ENCODE results near the gene PTPRD. TPM values are rescaled to one million over a fixed set of nuclear protein-coding genes. Genes with fewer than 3 reads are reported as not detected.

The PTPRD gene
- total RNA-seq, 1 donor from 2014 or later, result 136 TPM

- no peaks in the 10 kb centered on the region for H3K9me3 ChIP-seq (ENCODE audit: low read depth)
- H3K27me3 ChIP-seq, result no peaks in the 10 kb centered on the region
- H3F3A ChIP-seq (ENCODE audit: low read depth), result no peaks in the 10 kb centered on the region
- Mint-ChIP-seq H3K9me3 (no peaks in the 10 kb centered on the region), H3K27me3 (ENCODE audit: insufficient read depth, low read depth) (peaks cover 2% of the 10 kb centered on the region), H3K36me3 (no peaks in the 10 kb centered on the region), H3K4me3 (no peak overlapping the region), H3K4me1 (peaks cover 4% of the 10 kb centered on the region), H3K27ac (no peak overlapping the region)
- no peaks in the 10 kb centered on the region for H3K36me3 ChIP-seq
- H3K27ac ChIP-seq, result no peak overlapping the region
- no peak for DNase-seq (ENCODE audit: low spot score)
- no peak overlapping the region for H3K4me3 ChIP-seq
- H3K4me1 ChIP-seq, result no peaks in the 10 kb centered on the region
- no peaks in the 10 kb centered on the region for H3K79me2 ChIP-seq (ENCODE audit: low read depth)
- H3K4me2 ChIP-seq, result no peak overlapping the region
- H4K20me1 ChIP-seq (ENCODE audit: low read depth), result no peaks in the 10 kb centered on the region
- no peak for TF ChIP-seq EZH2phosphoT487 (IDR thresholded peaks at IDR 0.05)
- TF ChIP-seq, protein P1, sequence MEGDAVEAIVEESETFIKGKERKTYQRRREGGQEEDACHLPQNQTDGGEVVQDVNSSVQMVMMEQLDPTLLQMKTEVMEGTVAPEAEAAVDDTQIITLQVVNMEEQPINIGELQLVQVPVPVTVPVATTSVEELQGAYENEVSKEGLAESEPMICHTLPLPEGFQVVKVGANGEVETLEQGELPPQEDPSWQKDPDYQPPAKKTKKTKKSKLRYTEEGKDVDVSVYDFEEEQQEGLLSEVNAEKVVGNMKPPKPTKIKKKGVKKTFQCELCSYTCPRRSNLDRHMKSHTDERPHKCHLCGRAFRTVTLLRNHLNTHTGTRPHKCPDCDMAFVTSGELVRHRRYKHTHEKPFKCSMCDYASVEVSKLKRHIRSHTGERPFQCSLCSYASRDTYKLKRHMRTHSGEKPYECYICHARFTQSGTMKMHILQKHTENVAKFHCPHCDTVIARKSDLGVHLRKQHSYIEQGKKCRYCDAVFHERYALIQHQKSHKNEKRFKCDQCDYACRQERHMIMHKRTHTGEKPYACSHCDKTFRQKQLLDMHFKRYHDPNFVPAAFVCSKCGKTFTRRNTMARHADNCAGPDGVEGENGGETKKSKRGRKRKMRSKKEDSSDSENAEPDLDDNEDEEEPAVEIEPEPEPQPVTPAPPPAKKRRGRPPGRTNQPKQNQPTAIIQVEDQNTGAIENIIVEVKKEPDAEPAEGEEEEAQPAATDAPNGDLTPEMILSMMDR (IDR thresholded peaks at IDR 0.05), result no peak
- TF ChIP-seq EZH2 (IDR thresholded peaks at IDR 0.05), result no peak
- H2AFZ ChIP-seq (replicated peaks), result no peak overlapping the region
- H3K9ac ChIP-seq, result no peak overlapping the region
Observed at GRCh38 chr9:8877753-8878494, 1734.9 kb downstream of the PTPRD start.

GRCh38 chr9:8876303-8876702 is 1736.5 kb downstream of the PTPRD start:
- no peak overlapping the region for H3K27ac Mint-ChIP-seq
- Histone ChIP-seq H3K9me3 (ENCODE audit: low read depth) (no peaks in the 10 kb centered on the region), H3K9ac (no peak overlapping the region), H3K27me3 (no peaks in the 10 kb centered on the region), H3K36me3 (no peaks in the 10 kb centered on the region), H3F3A (ENCODE audit: low read depth) (no peaks in the 10 kb centered on the region), H4K20me1 (ENCODE audit: low read depth) (no peaks in the 10 kb centered on the region), H3K4me1 (peaks cover 8% of the 10 kb centered on the region), H2AFZ (replicated peaks) (no peak overlapping the region), H3K79me2 (ENCODE audit: low read depth) (no peaks in the 10 kb centered on the region), H3K27ac (no peak overlapping the region), H3K4me2 (no peak overlapping the region), H3K4me3 (no peak overlapping the region)
- no peak for DNase-seq (ENCODE audit: low spot score)
- peaks cover 14% of the 10 kb centered on the region for H3K4me1 Mint-ChIP-seq
- TF ChIP-seq EZH2phosphoT487 (IDR thresholded peaks at IDR 0.05), result no peak
- TF ChIP-seq, protein P1 (IDR thresholded peaks at IDR 0.05), result no peak
- H3K27me3 Mint-ChIP-seq (ENCODE audit: insufficient read depth, low read depth), result peaks cover 2% of the 10 kb centered on the region
- no peak overlapping the region for H3K4me3 Mint-ChIP-seq
- H3K9me3 Mint-ChIP-seq, result no peaks in the 10 kb centered on the region
- H3K36me3 Mint-ChIP-seq, result no peaks in the 10 kb centered on the region

GRCh38 chr9:8874482-8874881 is 1738.3 kb downstream of the PTPRD start:
- H3F3A ChIP-seq (ENCODE audit: low read depth), result no peaks in the 10 kb centered on the region
- no peak overlapping the region for H3K4me2 ChIP-seq
- H2AFZ ChIP-seq (replicated peaks), result no peak overlapping the region
- no peaks in the 10 kb centered on the region for H3K79me2 ChIP-seq (ENCODE audit: low read depth)
- H3K27ac ChIP-seq, result no peak overlapping the region
- Mint-ChIP-seq H3K9me3 (no peaks in the 10 kb centered on the region), H3K36me3 (no peaks in the 10 kb centered on the region), H3K4me1 (peaks cover 26% of the 10 kb centered on the region), H3K27me3 (ENCODE audit: insufficient read depth, low read depth) (peaks cover 2% of the 10 kb centered on the region), H3K27ac (no peak overlapping the region), H3K4me3 (no peak overlapping the region)
- no peaks in the 10 kb centered on the region for H4K20me1 ChIP-seq (ENCODE audit: low read depth)
- no peak overlapping the region for H3K4me3 ChIP-seq
- TF ChIP-seq EZH2 (IDR thresholded peaks at IDR 0.05) (no peak), EZH2phosphoT487 (IDR thresholded peaks at IDR 0.05) (no peak)
- TF ChIP-seq, protein P1 (IDR thresholded peaks at IDR 0.05), result no peak
- DNase-seq (ENCODE audit: low spot score), result no peak
- peaks cover 17% of the 10 kb centered on the region for H3K4me1 ChIP-seq
- H3K9me3 ChIP-seq (ENCODE audit: low read depth), result no peaks in the 10 kb centered on the region
- H3K9ac ChIP-seq, result no peak overlapping the region
- no peaks in the 10 kb centered on the region for H3K36me3 ChIP-seq
- no peaks in the 10 kb centered on the region for H3K27me3 ChIP-seq

Measured in neural progenitor cell (in vitro differentiated cells).